ENCODE results near the gene PDE4D. TPM values are rescaled to one million over a fixed set of nuclear protein-coding genes. Genes with fewer than 3 reads are reported as not detected.
A peak's percentile ranks its signal among the peaks of the same experiment; 100 is the strongest.

Gene PDE4D
- total and polyA plus RNA-seq, 8 donors: 1.5 to 7.1 (median 3.1) TPM

DNA sequence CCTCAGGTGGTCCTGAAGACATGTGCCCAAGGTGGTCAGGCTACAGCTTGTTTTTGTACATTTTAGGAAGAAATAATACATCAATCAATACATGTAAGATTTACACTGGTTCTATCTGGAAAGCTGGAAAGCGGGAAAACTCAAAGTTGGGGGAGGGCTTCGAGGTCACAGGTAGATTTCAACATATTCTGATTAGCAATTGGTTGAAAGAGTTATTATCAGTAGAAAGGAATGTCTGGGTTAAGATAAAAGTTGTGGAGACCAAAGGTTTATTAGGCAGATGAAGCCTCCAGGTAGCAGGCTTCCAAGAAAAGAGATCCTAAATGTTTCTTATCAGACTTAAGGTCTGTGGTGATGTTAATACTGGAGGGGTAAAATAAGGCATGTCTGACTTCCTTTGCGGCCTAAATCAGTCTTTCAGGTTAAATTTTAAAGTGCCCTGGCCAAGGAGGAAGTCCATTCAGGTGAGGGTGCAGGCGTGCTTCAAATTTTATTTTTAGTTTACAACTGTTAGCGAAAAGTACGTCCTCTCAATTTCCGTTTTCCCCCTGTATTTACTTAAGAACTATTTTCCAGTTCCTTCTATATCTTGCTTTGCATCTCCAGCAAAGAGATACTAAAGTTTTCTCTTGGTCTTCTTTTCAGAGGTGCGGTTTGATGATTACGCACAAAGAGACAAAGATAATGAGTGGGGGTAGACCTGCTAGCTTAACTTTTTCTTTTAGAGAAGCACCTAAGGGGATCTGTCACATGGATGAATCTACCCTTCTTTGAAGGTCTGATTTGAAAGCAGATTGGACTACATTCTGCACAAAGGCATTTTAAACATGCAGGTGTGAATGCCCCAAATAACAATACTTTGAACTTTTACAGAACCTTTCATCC is 732.1 kb downstream of the PDE4D start:
- intact Hi-C loops (cut with DNase I): no loop called here
- Histone ChIP-seq H3K4me3 (no peak overlapping the region), H3K36me3 (no peaks in the 10 kb centered on the region), H3K27ac (no peak overlapping the region), H3K27me3 (no peaks in the 10 kb centered on the region), H3K9me3 (no peaks in the 10 kb centered on the region), H3K4me1 (no peaks in the 10 kb centered on the region)
- no peak for TF ChIP-seq CTCF (IDR thresholded peaks at IDR 0.05)
- ATAC-seq: no peak
- FAIRE-seq: no peak
- 85 to 89% methylated on average over 9 of the region's 9 CpGs for WGBS, 2 donors
- DNase-seq: no peak

GRCh38 chr5:59158637-59159391 is 734.7 kb downstream of the PDE4D start:
- no peaks in the 10 kb centered on the region for H3K4me1 ChIP-seq
- intact Hi-C loops (cut with DNase I): no loop called here
- no peak overlapping the region for H3K4me3 ChIP-seq
- H3K36me3 ChIP-seq: no peaks in the 10 kb centered on the region
- H3K27me3 ChIP-seq: no peaks in the 10 kb centered on the region
- no peak for DNase-seq
- H3K27ac ChIP-seq: no peak overlapping the region
- no peak for TF ChIP-seq CTCF (IDR thresholded peaks at IDR 0.05)
- no peaks in the 10 kb centered on the region for H3K9me3 ChIP-seq
- WGBS, 2 donors: 26 to 35% methylated on average over 2 of the region's 2 CpGs
- no peak for ATAC-seq
- no peak for FAIRE-seq

DNA sequence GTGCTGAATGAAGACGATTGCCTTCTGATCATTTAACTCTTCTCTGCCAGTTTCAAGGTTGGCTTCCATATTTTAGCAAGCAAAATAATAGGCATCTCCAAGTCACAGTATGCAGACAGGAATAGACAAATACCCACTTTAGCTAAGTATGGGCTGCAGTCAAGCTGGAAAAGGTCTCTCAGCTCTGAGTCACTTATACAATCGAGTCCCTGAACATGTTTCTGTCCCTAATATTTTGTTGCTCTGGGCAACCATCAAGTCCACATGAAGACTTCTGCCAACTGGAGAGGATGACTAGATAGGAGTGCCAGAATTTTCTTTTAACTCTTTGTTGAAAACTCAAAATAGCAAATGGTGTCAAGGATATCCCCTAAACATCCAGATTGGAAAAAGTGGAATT is 735.4 kb downstream of the PDE4D start:
- Histone ChIP-seq H3K27ac (no peak overlapping the region), H3K4me3 (no peak overlapping the region), H3K9me3 (no peaks in the 10 kb centered on the region), H3K4me1 (no peaks in the 10 kb centered on the region), H3K36me3 (no peaks in the 10 kb centered on the region), H3K27me3 (no peaks in the 10 kb centered on the region)
- FAIRE-seq (no peak), ATAC-seq (peak in 2 of 4 donors; percentile 48 to 63), DNase-seq (no peak)
- WGBS, 2 donors: 31 to 59% methylated on average over 2 of the region's 2 CpGs
- intact Hi-C loops (cut with DNase I): no loop called here
- no peak for TF ChIP-seq CTCF (IDR thresholded peaks at IDR 0.05)

DNA sequence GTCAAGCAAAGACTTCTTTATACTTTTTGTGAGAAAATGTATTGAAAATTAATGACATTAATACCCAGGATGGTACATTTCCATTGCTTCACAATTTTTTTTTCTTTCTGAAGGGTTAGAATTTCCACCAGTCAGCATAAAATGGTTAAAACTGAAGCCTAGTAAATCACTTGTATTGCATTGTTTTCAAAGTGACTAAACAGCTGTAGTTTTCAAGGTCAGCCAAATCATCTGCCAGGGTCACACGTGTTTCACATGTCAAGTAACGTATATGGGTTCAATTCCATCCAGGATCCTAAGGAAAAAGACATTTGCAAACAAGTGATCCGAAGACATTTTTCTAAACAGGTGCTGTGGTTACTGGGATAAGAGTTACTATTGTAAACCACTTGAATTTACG is 736.5 kb downstream of the PDE4D start:
- DNase-seq (no peak), ATAC-seq (no peak), FAIRE-seq (no peak)
- no peaks in the 10 kb centered on the region for H3K9me3 ChIP-seq
- no peaks in the 10 kb centered on the region for H3K27me3 ChIP-seq
- TF ChIP-seq CTCF (IDR thresholded peaks at IDR 0.05): no peak
- 41 to 42% methylated on average over 4 of the region's 4 CpGs for WGBS, 2 donors
- H3K4me3 ChIP-seq: no peak overlapping the region
- no peak overlapping the region for H3K27ac ChIP-seq
- H3K4me1 ChIP-seq: no peaks in the 10 kb centered on the region
- no peaks in the 10 kb centered on the region for H3K36me3 ChIP-seq
- intact Hi-C loops (cut with DNase I): no loop called here

Measured in pancreas (tissue), 10 donors.